Activated CD4-positive, alpha-beta memory T cell treated with anti-CD3 and anti-CD28 coated beads, Interleukin-2, amount 10 ng/mL, durations not matched to agents 7 days and 5 days (primary cell): ENCODE data around the gene C1orf53. TPM values are rescaled to one million over a fixed set of nuclear protein-coding genes. Genes with fewer than 3 reads are reported as not detected.

ENCODE experiments used
- CTCF ChIA-PET: fragments of 350-600 bp; sonication (Branson Sonifier 250); formaldehyde crosslinking; loops from one replicate; lab custom pipeline; 2021; ENCODE audit warnings: antibody characterized with exemption, inconsistent platforms; lab: Charles Lee
- POLR2A ChIA-PET: fragments of 350-600 bp; sonication (Branson Sonifier 250); formaldehyde crosslinking; loops from one replicate; lab custom pipeline; 2021; ENCODE audit warnings: antibody characterized with exemption; lab: Charles Lee
- DNase-seq: peaks from one replicate; pipeline ENCODE4 v3.0.0-alpha.2; 2020
- H3K27ac Mint-ChIP-seq: one replicate; pipeline ENCODE4 v1.8.0; 2021; ENCODE audit warnings: mild to moderate bottlenecking, mixed read lengths
- H3K27me3 Mint-ChIP-seq: one replicate; pipeline ENCODE4 v1.8.0; 2021; ENCODE audit warnings: mixed read lengths
- H3K36me3 Mint-ChIP-seq: one replicate; pipeline ENCODE4 v1.8.0; 2021; ENCODE audit warnings: low read depth, mixed read lengths
- H3K4me1 Mint-ChIP-seq: one replicate; pipeline ENCODE4 v1.8.0; 2021; ENCODE audit warnings: mixed read lengths
- H3K4me3 Mint-ChIP-seq: one replicate; pipeline ENCODE4 v1.8.0; 2021; ENCODE audit warnings: mild to moderate bottlenecking, mixed read lengths
- H3K9me3 Mint-ChIP-seq: one replicate; pipeline ENCODE4 v1.8.0; 2021; ENCODE audit warnings: mixed read lengths
- total RNA-seq, 2 experiments: library from RNA; stranded (reverse); gene quantifications; one replicate each; pipeline ENCODE4 v1.2.3, GENCODE V29; 2021

C1orf53 gene
- total RNA-seq, 2 experiments from 2014 or later, result 0.55 TPM; not detected in 1

DNA sequence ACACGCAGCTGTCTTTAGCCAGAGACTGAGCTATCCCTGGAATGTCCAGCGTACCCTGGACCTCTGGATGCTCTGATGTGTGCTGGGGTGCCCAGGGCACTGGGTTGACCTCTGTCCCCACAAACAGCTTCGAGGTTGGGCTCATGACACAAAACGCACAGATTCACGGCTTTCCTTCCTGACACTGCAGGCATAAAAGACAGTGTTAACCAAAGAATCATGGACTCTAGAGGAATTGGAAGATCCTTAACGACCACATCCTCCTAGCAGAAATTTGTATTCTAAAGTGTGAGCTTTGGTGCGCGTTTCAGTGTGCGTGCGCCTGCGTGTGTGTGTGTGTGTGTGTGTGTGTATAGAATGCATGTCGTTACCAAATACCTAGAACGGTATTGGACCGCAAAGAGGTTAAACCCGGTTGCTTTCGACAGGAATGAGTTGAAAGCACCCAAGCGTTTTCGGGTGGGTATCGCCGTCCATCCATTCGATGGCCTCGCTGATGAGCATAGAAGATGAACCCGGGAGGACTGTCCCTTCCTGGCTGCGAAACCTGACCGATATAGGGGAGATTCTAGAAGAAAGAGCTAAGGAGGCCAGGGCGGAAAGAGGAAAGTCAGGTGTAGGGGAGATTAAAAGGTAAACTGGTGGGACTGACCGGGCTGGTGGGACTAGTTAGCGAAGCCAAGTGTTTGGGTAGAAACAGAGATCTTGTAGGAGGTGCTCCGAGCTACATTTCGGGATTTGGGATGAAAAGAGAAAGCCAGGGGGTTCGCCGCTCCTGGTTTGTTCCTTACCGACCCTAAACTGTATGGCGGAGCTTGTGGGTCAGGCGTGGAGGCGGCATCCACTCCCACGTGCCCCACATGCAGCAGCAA lies 7.9 kb downstream of the C1orf53 start:
- ChIA-PET POLR2A (interaction anchor here (0.6 to 4.8 kb wide), 4 partner anchors 8 to 148 kb away, joined by 3 to 25 read pairs (median 4); partner anchors contain the start of genes C1orf53 and LHX9), CTCF (interaction anchor here (0.7 to 1.6 kb wide), 4 partner anchors 13 to 296 kb away, joined by 3 to 5 read pairs (median 4); no protein-coding TSS in a partner anchor)
- Mint-ChIP-seq H3K36me3 (peaks cover 4% of the 10 kb centered on the region), H3K9me3 (no peaks in the 10 kb centered on the region), H3K4me3 (peak overlapping the region; percentile 11), H3K4me1 (peaks cover 57% of the 10 kb centered on the region), H3K27ac (no peak overlapping the region), H3K27me3 (peaks cover 96% of the 10 kb centered on the region)
- DNase-seq, result no peak

DNA sequence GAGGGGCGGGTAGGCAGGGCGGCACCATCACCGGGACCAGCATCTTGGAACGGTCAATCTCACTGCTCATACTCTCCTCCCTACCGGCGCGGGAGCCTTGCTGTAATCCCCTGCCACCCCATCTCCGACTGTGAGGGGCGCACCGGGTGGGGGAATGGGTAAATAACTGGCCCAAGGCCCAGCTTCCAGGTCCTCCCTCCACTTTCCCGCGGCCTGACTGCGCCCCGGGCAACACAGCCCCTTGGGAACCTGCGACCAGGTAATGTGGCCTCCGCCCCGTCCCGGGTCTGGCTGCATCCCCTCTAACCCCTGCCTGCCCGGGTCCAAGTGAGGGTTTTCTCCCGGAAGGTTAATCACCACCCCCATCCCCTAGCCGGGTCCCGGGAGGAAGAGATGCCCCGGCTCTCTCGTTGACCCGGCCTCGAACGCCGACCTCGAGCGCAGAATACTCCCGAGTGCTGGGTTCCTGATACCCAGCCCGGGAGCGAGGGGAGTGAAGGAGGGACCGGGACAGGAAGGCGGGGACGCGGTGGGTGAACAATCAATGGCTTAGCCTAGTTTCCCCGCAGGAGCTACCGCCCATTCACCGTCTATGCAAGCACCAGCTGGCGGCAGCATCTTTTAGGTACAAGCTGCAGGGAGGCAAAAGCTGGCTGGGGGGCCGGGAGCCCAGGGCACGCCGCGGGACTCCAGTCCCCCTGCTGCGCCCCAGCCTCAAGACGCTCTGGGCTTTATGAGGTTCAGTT lies 8.9 kb downstream of the C1orf53 start:
- POLR2A ChIA-PET, result interaction anchor here (0.6 to 4.8 kb wide), 4 partner anchors 7 to 149 kb away, joined by 3 to 25 read pairs (median 4); partner anchors contain the start of genes C1orf53 and LHX9
- H3K9me3 Mint-ChIP-seq, result no peaks in the 10 kb centered on the region
- DNase-seq, result no peak
- peaks cover 4% of the 10 kb centered on the region for H3K36me3 Mint-ChIP-seq
- CTCF ChIA-PET, result interaction anchor here (0.7 to 1.6 kb wide), 6 partner anchors 8 to 297 kb away, joined by 3 to 5 read pairs (median 3); no protein-coding TSS in a partner anchor
- no peak overlapping the region for H3K27ac Mint-ChIP-seq
- H3K4me1 Mint-ChIP-seq, result peaks cover 65% of the 10 kb centered on the region
- peak overlapping the region; percentile 70 for H3K4me3 Mint-ChIP-seq
- peaks cover 96% of the 10 kb centered on the region for H3K27me3 Mint-ChIP-seq

DNA sequence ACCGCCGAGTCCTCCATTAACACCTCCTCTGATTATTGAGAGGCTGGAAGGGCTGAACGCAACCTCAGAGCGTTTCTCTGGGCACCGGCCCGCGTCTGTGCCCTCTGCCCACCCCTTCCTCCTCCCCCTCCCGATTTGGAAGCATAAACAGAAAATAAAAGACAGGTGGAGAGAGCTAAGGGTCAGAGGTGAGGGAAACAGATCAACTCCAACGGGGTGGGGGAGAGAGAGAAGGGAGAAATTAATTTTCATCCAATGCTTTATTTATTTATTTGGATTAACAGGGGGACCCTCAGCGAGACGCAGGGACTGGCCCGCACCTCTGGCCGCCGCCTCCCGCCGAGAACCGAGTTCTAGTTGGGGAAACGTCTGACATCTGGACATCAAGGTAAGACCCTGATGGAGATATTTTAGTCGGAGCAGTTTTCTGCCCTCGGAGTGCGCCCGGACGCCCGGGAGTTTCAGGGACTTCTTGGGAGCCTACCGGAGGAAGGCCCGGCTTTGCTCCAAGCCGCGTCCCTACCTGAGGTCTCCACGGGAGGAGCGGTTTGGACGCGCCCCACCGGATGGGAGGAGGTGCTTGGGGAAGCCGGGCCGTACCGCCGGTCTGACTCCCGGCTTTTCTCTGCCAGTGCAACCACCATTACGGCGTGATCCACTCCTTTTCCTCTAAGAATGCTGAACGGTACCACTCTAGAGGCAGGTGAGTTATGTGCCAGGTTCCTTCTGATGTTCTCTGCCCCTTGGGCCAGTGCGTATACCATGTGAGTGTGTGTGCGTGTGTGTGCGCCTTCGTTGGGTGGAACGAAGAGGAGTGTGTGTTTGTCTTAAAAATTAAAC lies 9.6 kb downstream of the C1orf53 start:
- Mint-ChIP-seq H3K4me1 (peaks cover 73% of the 10 kb centered on the region), H3K9me3 (no peaks in the 10 kb centered on the region), H3K36me3 (peaks cover 4% of the 10 kb centered on the region), H3K27me3 (peaks cover 97% of the 10 kb centered on the region), H3K27ac (peak overlapping the region; percentile 58), H3K4me3 (peak overlapping the region; percentile 70)
- POLR2A ChIA-PET, result interaction anchor here (0.8 to 1.7 kb wide), 2 partner anchors 10 kb away, joined by 3 to 5 read pairs; partner anchors contain the start of gene C1orf53
- CTCF ChIA-PET, result interaction anchor here (0.5 to 1.1 kb wide), 4 partner anchors 9 to 22 kb away, joined by 3 read pairs; no protein-coding TSS in a partner anchor
- no peak for DNase-seq

DNA sequence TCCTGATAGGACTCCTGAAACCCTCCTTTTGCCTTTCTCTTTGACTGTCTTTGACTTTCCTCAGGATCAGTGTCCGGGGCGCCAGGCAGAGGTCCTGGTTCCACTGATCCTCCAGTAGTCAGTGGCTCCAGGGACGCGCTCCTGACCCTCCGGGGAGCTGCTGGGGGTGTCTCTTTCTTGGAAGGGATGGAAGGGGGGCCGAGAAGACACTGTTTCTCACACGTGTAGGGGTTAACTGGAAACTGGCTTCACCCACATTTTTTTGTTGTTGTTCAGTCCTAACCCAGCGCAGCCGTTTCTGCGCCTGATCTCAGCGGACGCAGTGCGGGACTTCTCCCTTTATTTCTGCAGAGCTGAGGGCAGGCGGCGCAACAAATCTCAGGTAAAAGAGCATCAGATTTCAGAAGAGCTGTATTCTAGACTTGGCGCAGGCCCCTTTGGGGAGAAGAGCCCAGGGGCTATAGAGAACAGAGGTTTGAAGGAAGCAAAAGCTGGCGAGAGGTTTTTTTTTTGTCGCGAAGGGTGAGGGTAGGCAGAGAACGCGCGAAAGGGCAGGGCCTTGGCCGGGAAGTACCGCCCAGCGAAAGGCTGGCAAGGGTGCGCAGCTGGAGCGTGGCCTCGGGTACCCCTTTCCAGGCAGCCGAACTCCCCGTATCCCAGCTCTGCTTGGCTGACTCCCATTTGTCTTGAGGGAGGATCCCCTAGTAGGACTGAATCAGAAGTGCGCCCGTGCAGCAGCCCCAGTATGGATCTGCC lies 10.5 kb downstream of the C1orf53 start:
- Mint-ChIP-seq H3K27me3 (peaks cover 98% of the 10 kb centered on the region), H3K4me3 (peak overlapping the region; percentile 66), H3K9me3 (no peaks in the 10 kb centered on the region), H3K27ac (peak overlapping the region; percentile 58), H3K4me1 (peaks cover 82% of the 10 kb centered on the region), H3K36me3 (peaks cover 4% of the 10 kb centered on the region)
- DNase-seq, result no peak
- ChIA-PET POLR2A (interaction anchor here (0.8 kb wide), 1 partner anchor 11 kb away, joined by 3 read pairs; the partner anchor contains the start of gene C1orf53), CTCF (interaction anchor here (0.5 to 5.1 kb wide), 2 partner anchors 9 to 21 kb away, joined by 3 to 35 read pairs; partner anchors contain the start of gene C1orf53)

DNA sequence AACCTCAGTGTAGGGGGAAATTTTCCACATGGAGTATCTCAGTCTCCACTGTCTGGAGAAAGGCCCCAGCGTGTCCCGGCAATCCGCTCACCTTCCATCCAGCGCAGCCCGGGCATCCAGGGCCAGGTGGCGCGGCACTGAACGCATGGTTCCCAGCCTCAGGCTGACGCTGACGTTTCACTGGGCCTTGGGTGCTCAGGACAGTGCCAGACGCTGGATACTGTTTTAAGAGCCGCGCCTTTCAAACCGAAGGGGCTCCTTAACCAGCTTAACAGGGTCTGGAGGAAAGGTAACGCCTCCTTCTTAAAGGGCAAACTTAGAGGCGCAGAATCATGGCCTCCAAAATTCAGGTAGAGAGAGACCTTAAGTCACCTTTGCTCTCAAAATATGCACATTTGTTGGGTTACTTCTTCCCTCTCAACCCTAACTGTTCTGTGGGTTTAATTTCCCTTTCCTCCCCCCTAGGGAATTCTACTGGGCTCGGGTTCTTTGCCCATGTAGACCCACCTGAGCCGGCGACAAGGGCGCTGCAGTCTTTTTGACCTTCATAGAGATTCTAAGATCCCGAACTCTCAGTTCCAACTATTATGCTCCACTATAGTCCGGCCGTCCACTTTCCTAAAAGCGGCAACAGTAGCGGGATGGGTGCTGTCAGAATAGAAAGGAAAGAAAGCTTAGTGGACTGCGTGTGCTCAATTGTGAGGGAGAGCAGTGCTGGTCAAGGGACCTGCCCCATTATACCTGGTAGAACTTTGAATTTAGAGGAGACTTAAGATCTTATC lies 11.3 kb downstream of the C1orf53 start:
- Mint-ChIP-seq H3K36me3 (peaks cover 4% of the 10 kb centered on the region), H3K9me3 (no peaks in the 10 kb centered on the region), H3K27ac (no peak overlapping the region), H3K4me1 (peaks cover 82% of the 10 kb centered on the region), H3K4me3 (no peak overlapping the region), H3K27me3 (peaks cover 97% of the 10 kb centered on the region)
- no peak for DNase-seq
- ChIA-PET POLR2A (interaction anchor here (0.8 to 1.3 kb wide), 3 partner anchors 11 to 737 kb away, joined by 3 to 5 read pairs (median 3); partner anchors contain the start of gene C1orf53), CTCF (interaction anchor here (1.1 to 5.1 kb wide), 4 partner anchors 10 to 393 kb away, joined by 3 to 35 read pairs (median 5); partner anchors contain the start of gene C1orf53)

DNA sequence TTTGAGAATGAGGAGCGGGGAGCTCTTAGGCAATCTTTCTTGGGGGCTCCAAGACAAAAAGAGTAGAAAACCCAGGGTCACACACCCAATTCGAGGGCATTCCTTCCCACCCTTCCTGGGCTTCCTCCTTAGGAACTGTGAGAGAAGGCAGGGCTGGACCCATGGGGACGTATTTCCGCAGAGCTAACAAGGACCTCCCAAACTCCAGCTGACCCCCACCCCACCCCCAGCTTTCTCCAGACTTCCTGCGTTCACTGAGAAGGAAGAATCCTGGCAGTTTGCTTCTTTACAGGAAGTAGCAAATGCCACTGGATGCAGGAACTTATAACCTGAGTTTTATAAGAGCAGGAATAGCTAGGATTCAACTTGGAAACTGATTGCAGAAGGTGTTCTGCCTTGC lies 12.1 kb downstream of the C1orf53 start:
- DNase-seq, result no peak
- no peak overlapping the region for H3K4me3 Mint-ChIP-seq
- no peaks in the 10 kb centered on the region for H3K9me3 Mint-ChIP-seq
- POLR2A ChIA-PET, result interaction anchor here (0.7 to 1.3 kb wide), 4 partner anchors 12 to 736 kb away, joined by 3 to 5 read pairs (median 3); partner anchors contain the start of gene C1orf53
- peaks cover 83% of the 10 kb centered on the region for H3K4me1 Mint-ChIP-seq
- CTCF ChIA-PET, result interaction anchor here (0.7 to 5.1 kb wide), 6 partner anchors 10 to 394 kb away, joined by 3 to 35 read pairs (median 4); partner anchors contain the start of gene C1orf53
- peaks cover 4% of the 10 kb centered on the region for H3K36me3 Mint-ChIP-seq
- H3K27ac Mint-ChIP-seq, result no peak overlapping the region
- H3K27me3 Mint-ChIP-seq, result peaks cover 97% of the 10 kb centered on the region

DNA sequence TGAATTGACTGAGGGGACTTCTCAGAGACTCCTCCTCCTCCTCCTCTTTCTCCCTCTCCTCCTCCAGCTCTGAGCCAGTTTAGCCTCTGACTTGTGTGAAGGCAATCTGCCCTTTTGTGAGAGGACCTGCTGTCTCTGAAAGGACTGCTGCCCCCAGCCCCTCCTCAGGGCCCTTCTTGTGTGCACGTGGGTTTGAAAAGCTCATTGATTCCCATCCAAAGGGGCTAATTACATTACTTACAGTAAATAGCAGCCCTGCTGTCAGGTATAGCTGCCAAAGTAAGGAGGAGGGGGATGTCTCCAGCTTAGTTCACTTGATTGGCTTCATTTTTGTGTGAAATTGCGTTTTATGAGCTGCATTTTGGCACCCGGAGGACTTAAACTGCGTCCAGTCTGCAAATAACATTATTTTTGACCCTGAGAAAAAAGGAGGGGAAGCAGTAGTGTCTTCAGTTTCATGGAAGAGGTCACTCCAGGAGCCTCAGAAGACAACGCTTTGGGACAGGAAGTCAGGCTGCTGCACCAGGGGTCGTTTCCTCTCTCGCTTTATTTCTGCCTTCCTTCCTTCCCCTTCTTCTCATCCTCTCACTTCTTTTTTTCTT lies 12.9 kb downstream of the C1orf53 start:
- ChIA-PET POLR2A (interaction anchor here (0.5 to 4.8 kb wide), 9 partner anchors 7 to 736 kb away, joined by 3 to 25 read pairs (median 3); partner anchors contain the start of gene C1orf53), CTCF (interaction anchor here (1.1 to 5.1 kb wide), 4 partner anchors 9 to 298 kb away, joined by 3 to 35 read pairs (median 5); partner anchors contain the start of gene C1orf53)
- DNase-seq, result no peak
- Mint-ChIP-seq H3K27ac (no peak overlapping the region), H3K36me3 (peaks cover 2% of the 10 kb centered on the region), H3K27me3 (peaks cover 97% of the 10 kb centered on the region), H3K4me3 (peak overlapping the region; percentile 9), H3K4me1 (peaks cover 83% of the 10 kb centered on the region), H3K9me3 (no peaks in the 10 kb centered on the region)

DNA sequence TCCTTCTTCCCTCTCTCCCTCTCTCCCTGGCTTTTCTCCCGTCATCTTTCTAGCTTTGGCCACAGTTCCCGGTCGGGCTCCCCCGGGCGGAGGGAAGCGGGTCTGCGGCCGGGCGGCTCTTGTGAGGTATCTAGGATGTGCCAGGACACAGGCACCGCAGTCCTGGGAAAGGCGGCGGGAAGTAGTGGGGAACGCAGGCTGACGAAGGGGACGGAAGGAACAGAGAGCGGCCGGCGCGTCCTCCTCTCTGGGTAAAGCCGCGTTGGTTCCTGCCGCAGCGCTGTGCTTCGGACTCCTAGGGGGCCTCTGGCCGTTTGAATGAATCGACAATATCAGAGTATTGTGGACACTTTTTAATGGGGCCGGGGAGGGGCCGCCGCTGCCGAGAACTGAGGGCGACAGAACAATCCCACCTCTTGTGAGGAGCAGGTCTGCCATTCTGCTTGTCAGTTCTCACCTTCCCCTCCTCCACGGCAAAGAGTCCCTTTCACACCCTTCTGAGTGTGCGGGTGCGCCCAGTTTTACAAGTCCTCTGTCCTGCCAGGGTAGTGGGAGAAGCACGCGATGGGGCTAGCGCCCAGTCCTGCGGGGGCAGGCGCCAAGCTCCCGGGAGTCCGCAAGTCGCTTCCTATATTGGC lies 13.6 kb downstream of the C1orf53 start:
- H3K27ac Mint-ChIP-seq, result no peak overlapping the region
- H3K4me1 Mint-ChIP-seq, result peaks cover 83% of the 10 kb centered on the region
- POLR2A ChIA-PET, result interaction anchor here (0.9 to 4.8 kb wide), 4 partner anchors 7 to 14 kb away, joined by 3 to 25 read pairs (median 10); partner anchors contain the start of gene C1orf53
- no peaks in the 10 kb centered on the region for H3K36me3 Mint-ChIP-seq
- DNase-seq, result no peak
- CTCF ChIA-PET, result interaction anchor here (0.7 to 5.1 kb wide), 3 partner anchors 9 to 12 kb away, joined by 3 to 35 read pairs (median 3); partner anchors contain the start of gene C1orf53
- peaks cover 99% of the 10 kb centered on the region for H3K27me3 Mint-ChIP-seq
- no peaks in the 10 kb centered on the region for H3K9me3 Mint-ChIP-seq
- H3K4me3 Mint-ChIP-seq, result peak overlapping the region; percentile 25

DNA sequence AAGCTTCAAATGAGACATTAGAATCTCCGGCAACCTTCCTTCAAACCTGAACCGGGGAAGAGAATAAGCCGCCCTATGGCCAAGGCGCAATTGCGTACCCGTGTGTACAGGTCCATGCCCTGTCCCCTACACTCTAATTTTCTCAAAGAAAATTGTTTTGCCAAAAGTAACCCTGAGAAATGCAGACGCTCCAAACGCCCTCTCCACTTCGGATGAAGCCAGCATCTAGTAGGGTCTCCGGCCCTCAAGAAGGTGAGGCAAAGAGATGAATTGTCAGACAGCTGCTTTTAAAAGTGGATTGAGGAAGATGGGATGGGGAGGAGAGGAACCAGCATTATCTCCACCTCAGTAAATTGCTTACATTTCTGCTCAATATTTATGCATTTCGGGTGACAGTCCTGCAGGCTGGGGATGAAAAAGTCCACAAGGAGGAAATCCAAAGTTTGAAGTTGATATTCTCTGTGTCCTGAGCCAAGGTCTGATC lies 14.1 kb downstream of the C1orf53 start:
- H3K4me3 Mint-ChIP-seq, result peak overlapping the region; percentile 25
- ChIA-PET POLR2A (interaction anchor here (0.9 to 4.8 kb wide), 4 partner anchors 8 to 98 kb away, joined by 3 to 25 read pairs (median 10); partner anchors contain the start of gene C1orf53), CTCF (interaction anchor here (0.7 to 5.1 kb wide), 3 partner anchors 8 to 13 kb away, joined by 3 to 35 read pairs (median 3); partner anchors contain the start of gene C1orf53)
- DNase-seq, result no peak
- no peaks in the 10 kb centered on the region for H3K9me3 Mint-ChIP-seq
- peaks cover 80% of the 10 kb centered on the region for H3K4me1 Mint-ChIP-seq
- peaks cover 99% of the 10 kb centered on the region for H3K27me3 Mint-ChIP-seq
- H3K36me3 Mint-ChIP-seq, result no peaks in the 10 kb centered on the region
- no peak overlapping the region for H3K27ac Mint-ChIP-seq
